Stimulated activated naive CD8-positive, alpha-beta T cell treated with anti-CD3 and anti-CD28 coated beads, Interleukin-15, Interleukin-2, amounts not matched to agents 100 ng/mL and 50 ng/mL, for 24 hours (primary cell): ENCODE data around the gene CHMP6.

Experiments used
- H3K27ac Mint-ChIP-seq: one replicate; pipeline ENCODE4 v1.8.0; 2021; ENCODE audit warnings: mild to moderate bottlenecking, mixed read lengths
- H3K27me3 Mint-ChIP-seq: one replicate; pipeline ENCODE4 v1.8.0; 2021; ENCODE audit warnings: mixed read lengths
- H3K36me3 Mint-ChIP-seq: one replicate; pipeline ENCODE4 v1.8.0; 2021; ENCODE audit warnings: low read depth, mixed read lengths
- H3K4me1 Mint-ChIP-seq: one replicate; pipeline ENCODE4 v1.8.0; 2021; ENCODE audit warnings: low read depth, mixed read lengths
- H3K4me3 Mint-ChIP-seq: one replicate; pipeline ENCODE4 v1.8.0; 2021; ENCODE audit warnings: mild to moderate bottlenecking, mixed read lengths
- H3K9me3 Mint-ChIP-seq: one replicate; pipeline ENCODE4 v1.8.0; 2021; ENCODE audit warnings: mixed read lengths

Gene CHMP6

DNA sequence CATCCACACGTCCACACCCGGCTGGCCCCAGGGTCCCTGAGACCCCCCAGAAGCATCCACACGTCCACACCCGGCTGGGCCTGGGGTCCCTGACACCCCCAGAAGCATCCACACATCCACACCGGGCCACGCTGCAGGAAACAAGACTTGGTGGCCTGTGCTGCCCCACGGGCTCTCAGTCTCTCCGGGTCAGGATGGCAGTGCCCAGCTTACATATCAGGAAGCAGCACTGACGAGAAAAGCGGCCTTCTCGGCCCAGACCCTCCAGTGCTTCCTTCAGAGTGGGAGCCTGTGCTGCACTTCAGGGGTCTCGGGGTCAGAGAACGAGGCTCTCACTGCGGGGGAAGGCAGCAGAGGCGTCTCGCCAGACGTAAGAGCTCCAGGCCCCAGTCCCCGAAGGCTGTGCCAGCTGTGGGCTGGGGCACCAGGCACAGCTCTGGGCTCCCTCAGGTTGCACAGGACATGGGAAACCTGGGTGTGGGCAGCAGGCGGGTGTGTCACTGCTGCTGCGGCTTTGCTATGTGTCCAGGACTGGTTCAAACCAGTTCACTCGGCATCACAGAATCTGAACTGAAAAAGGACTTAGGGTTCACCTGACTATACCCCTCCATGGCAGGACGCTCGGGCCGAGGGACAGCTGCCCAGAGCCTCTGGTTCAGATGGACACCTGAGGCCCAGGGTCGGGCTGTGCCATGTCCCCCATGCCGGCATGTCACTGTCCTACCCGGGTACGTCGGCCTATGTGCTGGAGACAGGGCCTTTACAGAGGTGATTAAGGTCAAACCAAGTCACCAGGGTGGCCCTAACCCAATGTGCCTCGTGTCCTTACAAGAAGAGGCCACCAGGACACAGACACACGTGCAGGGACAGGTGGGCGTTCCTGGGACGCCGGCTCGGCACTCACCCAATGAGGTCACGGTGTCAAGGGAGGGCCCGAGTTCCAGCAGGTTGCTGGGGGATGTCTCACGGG, 40.2 kb upstream of the CHMP6 start:
- H3K4me1 Mint-ChIP-seq: no peaks in the 10 kb centered on the region
- no peaks in the 10 kb centered on the region for H3K9me3 Mint-ChIP-seq
- no peak overlapping the region for H3K4me3 Mint-ChIP-seq
- H3K27ac Mint-ChIP-seq: no peak overlapping the region
- peaks cover 33% of the 10 kb centered on the region for H3K36me3 Mint-ChIP-seq
- H3K27me3 Mint-ChIP-seq: no peaks in the 10 kb centered on the region

DNA sequence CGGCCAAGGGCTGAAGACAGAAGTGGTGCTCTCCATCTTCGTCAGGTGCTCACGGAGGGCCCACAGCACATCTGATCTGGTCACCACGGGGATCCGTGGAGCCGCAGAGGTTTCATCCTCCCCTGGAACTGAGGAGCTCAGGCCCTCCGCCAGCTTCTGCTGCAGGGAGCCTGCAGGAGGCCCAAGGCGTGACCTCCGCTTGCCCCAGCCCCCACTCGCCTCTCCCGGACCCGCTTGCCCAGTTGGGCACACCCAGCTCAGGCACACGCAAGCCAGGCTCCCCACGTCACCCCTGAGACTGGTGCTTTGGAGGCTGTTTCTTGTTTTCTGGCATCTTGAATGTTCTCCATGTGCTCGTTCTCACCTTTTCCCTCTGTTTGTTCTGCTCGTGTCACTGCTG, 39.4 kb upstream of the CHMP6 start:
- no peaks in the 10 kb centered on the region for H3K4me1 Mint-ChIP-seq
- H3K36me3 Mint-ChIP-seq: peaks cover 24% of the 10 kb centered on the region
- no peak overlapping the region for H3K4me3 Mint-ChIP-seq
- H3K27ac Mint-ChIP-seq: no peak overlapping the region
- H3K9me3 Mint-ChIP-seq: no peaks in the 10 kb centered on the region
- H3K27me3 Mint-ChIP-seq: no peaks in the 10 kb centered on the region

DNA sequence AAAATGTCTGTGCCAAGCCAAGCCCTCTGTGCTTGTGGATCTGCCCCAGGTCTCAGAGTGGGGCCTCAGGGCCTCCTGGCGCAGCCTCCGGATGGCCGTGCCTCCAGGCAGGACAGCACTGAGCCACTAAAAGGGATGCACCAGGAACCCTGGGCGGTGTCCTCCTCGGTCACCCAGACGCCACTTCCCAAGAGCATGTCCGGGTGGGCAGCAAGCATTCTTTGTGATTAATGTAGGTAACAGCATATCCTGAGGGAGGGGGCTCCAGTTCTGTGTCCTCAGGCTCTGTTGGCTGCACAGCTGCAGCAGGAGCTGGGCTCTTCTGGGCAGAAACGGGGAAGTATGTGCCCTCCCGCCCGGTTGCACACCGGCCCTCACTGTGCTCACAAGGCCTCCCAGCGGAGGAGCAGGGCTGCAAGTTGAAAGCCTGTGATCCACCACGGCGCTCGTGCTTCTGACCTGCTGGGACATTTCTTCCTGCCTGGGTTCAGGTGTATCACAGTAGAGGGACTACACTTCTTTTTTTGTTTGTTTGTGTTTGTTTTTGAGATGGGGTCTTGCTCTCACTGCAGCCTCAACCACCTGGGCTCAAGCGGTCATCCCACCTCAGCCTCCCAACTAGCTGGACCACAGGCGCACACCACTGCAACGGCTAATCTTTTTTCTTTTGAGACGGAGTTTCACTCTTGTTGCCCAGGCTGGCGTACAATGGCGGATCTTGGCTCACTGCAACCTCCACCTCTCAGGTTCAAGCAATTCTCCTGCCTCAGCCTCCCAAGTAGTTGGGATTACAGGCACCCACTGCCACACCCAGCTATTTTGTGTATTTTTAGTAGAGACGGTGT, 37.9 kb upstream of the CHMP6 start:
- H3K27me3 Mint-ChIP-seq: no peaks in the 10 kb centered on the region
- no peaks in the 10 kb centered on the region for H3K9me3 Mint-ChIP-seq
- peaks cover 20% of the 10 kb centered on the region for H3K36me3 Mint-ChIP-seq
- H3K4me3 Mint-ChIP-seq: no peak overlapping the region
- no peak overlapping the region for H3K27ac Mint-ChIP-seq
- no peaks in the 10 kb centered on the region for H3K4me1 Mint-ChIP-seq

DNA sequence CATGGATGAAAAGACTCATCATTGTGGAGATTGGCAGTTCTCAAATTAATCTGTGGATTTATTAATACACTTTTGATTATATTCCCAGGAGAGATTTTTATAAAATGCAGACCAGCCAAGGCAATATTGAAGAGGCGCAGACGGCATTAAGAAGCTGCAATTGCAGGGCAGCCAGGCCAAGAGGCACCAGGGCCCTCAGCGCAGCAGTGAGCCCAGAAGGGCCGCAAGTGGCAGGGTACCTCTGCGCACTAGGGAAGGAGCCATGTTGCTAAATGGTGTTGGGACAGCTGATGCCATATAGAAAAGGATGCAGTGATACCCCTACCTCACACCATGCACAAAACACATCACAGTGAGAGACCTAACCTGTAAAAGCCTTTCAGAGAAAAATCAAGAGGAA, 36.6 kb upstream of the CHMP6 start:
- Mint-ChIP-seq H3K4me1 (no peaks in the 10 kb centered on the region), H3K4me3 (no peak overlapping the region), H3K9me3 (no peaks in the 10 kb centered on the region), H3K27ac (no peak overlapping the region), H3K36me3 (peaks cover 20% of the 10 kb centered on the region), H3K27me3 (no peaks in the 10 kb centered on the region)

DNA sequence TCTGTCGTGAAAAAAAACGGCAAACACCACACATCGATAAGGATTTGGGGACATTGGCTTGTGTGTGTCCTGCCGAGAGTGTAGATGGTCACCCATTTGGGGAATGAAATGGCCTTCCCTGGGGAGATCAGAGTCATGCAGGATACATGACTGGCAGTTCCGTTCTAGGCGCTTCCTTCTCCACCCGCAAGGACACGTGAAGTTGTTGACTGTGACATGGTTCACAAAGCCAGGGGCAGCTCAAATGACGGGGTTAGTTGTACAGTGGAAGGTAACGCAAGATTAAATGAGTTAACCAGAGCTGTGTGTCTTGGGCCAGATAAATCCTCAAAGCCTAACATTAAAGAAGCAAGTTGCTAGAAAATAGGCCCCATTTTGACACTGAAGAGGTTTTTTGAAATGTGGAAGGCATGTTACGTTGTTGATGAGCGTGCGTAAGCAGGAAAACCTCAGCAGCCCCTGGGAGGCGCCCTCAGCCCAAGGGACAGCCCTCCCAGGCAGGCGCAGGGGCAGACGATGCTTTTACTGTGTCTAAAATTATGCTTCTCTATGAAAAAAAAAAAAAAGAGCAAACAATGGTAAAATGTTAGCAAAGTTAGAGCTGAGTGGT, 35.9 kb upstream of the CHMP6 start:
- H3K4me1 Mint-ChIP-seq: no peaks in the 10 kb centered on the region
- no peak overlapping the region for H3K27ac Mint-ChIP-seq
- H3K9me3 Mint-ChIP-seq: no peaks in the 10 kb centered on the region
- peaks cover 20% of the 10 kb centered on the region for H3K36me3 Mint-ChIP-seq
- H3K4me3 Mint-ChIP-seq: no peak overlapping the region
- no peaks in the 10 kb centered on the region for H3K27me3 Mint-ChIP-seq

DNA sequence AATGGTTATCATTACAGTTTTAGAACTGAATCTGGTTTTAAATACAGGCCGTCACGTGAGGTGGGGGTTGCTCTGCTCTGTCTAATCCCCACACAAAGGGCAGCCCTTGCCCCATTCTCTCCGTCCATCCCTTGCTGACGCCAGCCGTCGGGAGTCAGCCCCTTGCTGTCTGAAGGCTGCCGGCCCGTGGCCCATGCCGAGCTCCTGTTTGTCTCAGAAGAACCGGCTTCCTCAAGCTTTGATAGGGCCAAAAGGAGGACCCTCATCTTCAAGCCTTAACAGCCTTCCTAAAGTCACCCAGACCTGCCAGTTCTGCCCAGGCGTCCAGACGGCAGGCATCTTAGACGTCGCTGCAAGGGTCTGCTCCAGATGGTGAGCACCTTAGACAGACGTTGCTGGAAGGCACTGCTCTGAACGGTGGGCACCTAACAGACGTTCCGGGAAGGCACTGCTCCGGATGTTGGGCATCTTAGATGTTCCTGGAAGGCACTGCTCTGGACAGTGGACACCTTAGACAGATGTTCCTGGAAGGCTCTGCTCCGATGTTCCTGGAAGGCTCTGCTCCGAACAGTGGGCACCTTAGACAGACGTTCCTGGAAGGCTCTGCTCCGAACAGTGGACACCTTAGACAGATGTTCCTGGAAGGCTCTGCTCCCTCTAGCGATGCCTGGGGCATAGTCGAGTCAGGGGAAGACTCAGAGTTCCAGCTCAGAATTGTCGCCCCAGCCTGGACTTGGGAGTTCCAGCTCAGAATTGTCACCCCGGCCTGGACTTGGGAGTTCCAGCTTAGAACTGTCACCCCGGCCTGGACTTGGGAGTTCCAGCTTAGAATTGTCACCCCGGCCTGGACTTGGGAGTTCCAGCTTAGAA, 35.1 kb upstream of the CHMP6 start:
- no peaks in the 10 kb centered on the region for H3K9me3 Mint-ChIP-seq
- H3K27me3 Mint-ChIP-seq: no peaks in the 10 kb centered on the region
- H3K36me3 Mint-ChIP-seq: peaks cover 20% of the 10 kb centered on the region
- H3K4me1 Mint-ChIP-seq: no peaks in the 10 kb centered on the region
- no peak overlapping the region for H3K27ac Mint-ChIP-seq
- H3K4me3 Mint-ChIP-seq: no peak overlapping the region

DNA sequence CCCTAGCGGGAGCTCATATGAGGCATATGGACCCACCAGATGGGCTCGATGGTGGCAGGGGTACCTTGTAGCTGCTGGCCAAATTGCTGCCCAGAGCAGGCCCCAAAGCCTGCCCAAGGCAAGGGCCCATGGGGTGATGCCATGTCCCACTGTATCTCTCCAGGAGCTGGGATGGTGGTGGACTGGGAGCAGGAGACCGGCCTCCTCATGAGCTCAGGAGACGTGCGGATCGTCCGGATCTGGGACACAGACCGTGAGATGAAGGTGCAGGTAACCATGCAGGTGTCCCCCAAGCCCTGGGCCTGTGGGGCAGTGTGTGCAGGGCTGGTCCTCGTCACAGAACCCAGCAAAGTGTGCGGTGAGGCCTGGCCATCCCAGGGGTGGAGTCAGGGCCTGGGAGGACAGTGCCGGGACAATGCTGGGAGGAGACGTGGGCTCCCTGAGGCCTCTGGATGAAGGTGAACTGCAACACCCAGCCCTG, 34.1 kb upstream of the CHMP6 start:
- no peaks in the 10 kb centered on the region for H3K27me3 Mint-ChIP-seq
- no peaks in the 10 kb centered on the region for H3K9me3 Mint-ChIP-seq
- no peak overlapping the region for H3K4me3 Mint-ChIP-seq
- H3K27ac Mint-ChIP-seq: no peak overlapping the region
- peaks cover 15% of the 10 kb centered on the region for H3K36me3 Mint-ChIP-seq
- H3K4me1 Mint-ChIP-seq: no peaks in the 10 kb centered on the region

DNA sequence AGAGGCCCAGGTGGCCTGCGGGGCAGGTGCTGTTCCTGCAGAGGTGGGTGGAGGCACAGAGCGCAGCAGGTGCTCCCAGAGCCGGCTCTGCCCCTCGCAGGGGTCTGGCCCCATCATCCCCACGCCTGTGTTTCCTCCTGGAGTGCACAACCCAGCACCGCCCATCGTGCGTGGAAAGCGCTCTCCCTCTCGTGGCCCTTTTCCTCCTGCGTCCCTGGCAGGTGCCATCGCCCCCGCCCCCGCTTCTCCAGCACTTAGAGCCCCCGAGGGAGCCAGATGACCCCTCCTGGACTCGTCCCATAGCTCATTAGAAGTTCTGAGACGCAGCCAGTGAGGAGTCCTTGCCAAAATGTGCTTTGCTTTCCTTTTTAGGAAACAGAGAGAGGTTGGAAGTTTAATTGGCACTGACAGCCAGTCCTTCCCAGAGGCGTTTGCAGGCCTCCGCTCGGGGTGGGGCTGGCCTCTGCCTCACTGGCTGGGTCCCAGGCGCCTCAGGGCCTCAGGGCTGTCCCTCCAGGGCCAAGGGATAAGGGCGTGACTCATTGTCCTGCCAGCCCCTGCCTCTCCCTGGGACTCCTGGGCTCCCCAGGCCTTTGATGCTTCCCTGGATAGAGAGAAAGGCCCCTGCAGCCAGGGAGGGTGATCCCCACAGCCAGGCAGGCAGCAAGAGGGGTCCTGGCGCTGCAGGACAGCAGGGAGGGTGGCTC, 32.2 kb upstream of the CHMP6 start:
- Mint-ChIP-seq H3K36me3 (peaks cover 13% of the 10 kb centered on the region), H3K9me3 (no peaks in the 10 kb centered on the region), H3K27ac (no peak overlapping the region), H3K27me3 (no peaks in the 10 kb centered on the region), H3K4me1 (no peaks in the 10 kb centered on the region), H3K4me3 (no peak overlapping the region)

DNA sequence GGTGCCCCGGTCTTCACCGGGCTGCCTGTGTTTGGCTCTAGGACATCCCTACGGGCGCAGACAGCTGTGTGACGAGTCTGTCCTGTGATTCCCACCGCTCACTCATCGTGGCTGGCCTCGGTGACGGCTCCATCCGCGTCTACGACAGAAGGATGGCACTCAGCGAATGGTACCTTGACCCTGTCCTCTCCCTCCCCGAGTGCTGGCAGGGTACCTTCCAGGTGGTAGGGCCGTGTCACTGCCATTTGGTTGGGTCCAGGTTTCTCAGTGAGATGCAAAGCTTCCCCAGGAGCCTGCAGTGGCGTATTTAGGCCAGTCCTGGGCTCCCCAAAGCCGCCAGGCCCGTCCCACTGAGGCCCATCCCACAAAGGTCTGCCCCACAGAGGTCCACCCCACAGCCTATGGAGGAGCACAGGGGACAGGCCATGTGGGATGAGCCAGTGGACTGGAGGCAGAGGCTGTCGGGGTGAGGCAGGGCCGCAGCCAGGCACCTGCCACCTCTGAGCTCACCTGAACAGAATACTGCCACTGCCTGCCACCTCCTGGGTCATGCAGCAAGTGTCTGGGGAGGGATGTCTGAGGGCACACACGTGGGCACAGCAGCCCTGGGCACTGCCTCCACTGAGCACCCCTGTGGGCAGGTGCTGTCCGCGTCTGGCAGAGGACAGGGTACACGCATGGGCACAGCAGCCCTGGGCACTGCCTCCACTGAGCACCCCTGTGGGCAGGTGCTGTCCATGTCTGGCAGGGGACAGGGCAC, 31.4 kb upstream of the CHMP6 start:
- Mint-ChIP-seq H3K4me3 (no peak overlapping the region), H3K36me3 (peaks cover 7% of the 10 kb centered on the region), H3K27me3 (no peaks in the 10 kb centered on the region), H3K9me3 (no peaks in the 10 kb centered on the region), H3K27ac (no peak overlapping the region), H3K4me1 (no peaks in the 10 kb centered on the region)

DNA sequence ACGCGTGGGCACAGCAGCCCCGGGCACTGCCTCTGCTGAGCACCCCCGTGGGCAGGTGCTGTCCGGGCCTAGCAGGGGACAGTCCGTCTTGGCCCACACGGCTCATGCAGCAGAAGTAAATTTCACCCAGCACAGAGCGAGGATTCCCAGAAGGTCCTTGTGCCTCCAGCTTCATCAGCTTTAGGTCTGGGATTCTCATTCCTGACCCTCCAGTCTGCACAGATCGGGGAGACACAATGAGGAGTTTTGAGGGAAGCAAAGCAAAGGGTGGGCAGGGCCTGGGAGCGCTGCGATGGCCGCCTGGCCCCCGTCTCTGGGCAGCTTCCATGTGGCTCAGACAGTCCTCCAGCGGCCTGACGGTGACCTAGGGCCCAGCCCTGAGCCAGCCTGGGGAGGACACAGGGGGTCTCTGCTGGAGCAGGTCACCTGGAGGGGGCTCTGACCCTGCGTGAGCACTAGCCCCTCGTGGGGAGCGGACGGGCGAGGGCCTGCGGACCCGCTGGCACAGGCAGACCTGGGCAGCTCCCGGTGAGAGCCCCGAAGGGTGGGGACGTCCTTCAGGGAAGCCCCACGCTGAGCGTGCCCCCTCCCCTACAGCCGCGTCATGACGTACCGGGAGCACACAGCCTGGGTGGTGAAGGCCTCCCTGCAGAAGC, 30.7 kb upstream of the CHMP6 start:
- Mint-ChIP-seq H3K27me3 (no peaks in the 10 kb centered on the region), H3K4me1 (no peaks in the 10 kb centered on the region), H3K27ac (no peak overlapping the region), H3K36me3 (peaks cover 7% of the 10 kb centered on the region), H3K9me3 (no peaks in the 10 kb centered on the region), H3K4me3 (no peak overlapping the region)

DNA sequence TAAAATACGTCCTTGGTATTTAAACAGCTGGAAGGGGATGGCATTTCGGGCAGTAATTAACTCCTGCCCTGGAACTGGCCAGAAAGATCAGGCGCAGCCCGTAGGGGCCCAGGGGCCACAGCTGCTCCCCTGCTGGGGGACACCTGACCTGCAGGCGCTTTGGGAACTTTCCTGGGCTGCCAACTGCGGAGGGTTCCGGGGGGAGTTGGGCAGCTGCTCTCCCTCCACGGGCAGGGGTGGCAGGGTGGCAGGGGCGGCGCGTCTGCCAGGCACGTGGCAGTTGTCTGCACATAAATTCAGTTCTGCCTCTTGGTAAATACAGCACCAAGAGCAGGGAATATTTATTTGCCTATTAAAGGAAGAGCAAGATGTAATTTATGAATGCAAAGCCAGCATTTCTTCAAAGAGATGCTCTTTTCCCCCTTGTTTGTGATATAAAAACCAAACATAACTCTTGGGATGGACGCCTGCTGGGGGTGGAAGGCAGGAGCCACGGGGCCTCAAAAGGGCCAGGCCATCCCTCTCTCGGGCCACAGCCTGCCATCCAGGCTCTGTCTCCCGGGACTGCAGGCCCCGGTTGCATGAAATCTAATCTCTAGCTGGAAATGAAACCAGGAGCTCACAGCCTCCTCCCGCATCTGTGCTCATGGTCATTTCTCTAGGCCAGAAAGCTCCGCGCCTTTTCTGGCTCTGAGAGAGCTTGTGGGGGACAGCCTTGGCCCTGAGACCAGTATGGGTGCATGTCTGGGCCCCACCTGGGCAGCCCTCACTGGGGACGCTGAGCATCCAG, 29.9 kb upstream of the CHMP6 start:
- no peak overlapping the region for H3K27ac Mint-ChIP-seq
- H3K36me3 Mint-ChIP-seq: peaks cover 11% of the 10 kb centered on the region
- H3K27me3 Mint-ChIP-seq: no peaks in the 10 kb centered on the region
- no peak overlapping the region for H3K4me3 Mint-ChIP-seq
- H3K4me1 Mint-ChIP-seq: no peaks in the 10 kb centered on the region
- no peaks in the 10 kb centered on the region for H3K9me3 Mint-ChIP-seq
